Lower leg skin (tissue), 3 donors: ENCODE measurements around the gene TAAR1.

Source experiments
- CTCF ChIP-seq, 3 donors: fragments of 450-650 bp; IDR thresholded peaks; one replicate each; pipeline ENCODE4 v1.5.1; 2016; ENCODE audit warnings: antibody characterized with exemption in 3 of 3, mild to moderate bottlenecking in 3 of 3, moderate library complexity in 2 of 3
- POLR2A ChIP-seq, 2 donors: fragments of 450-650 bp; IDR thresholded peaks; one replicate each; pipeline ENCODE4 v1.6.1; 2016 to 2017; ENCODE audit warnings: antibody characterized with exemption in 2 of 2, mild to moderate bottlenecking in 1 of 2, moderate library complexity in 1 of 2

DNA sequence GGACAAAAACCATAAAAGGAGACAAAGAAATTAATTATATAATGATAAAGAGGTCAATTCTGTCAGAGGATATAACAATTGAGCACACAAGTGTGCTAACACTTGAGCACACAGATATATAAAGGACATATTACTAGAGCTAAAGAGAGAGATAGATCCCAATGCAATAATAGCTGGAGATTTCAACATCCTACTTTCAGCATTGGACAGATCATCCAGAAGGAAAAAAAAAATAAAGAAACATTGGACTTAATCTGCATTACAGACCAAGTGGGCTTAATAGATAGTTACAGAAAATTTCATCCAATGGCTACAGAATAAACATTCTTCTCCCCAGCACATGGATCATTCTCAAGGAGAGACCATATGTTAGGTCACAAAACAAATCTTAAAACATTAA, 45.0 kb upstream of the TAAR1 start:
- TF ChIP-seq CTCF (IDR thresholded peaks at IDR 0.05): no peak
- no peak for TF ChIP-seq POLR2A (IDR thresholded peaks at IDR 0.05)
